Calu3 (cell line): ENCODE data around the gene ADCY1. TPM values are rescaled to one million over a fixed set of nuclear protein-coding genes. Genes with fewer than 3 reads are reported as not detected.

Source experiments
- BruUV-seq: library from RNA; stranded (reverse); fragments of 400-500 nt; replicated peaks from 2 replicates; lab custom pipeline; 2021; lab: Mats Ljungman, UMichigan
- CTCF ChIA-PET: fragments of 300-600 bp; sonication (Branson Sonifier 250); formaldehyde crosslinking; loops from one replicate; lab custom pipeline; 2022; ENCODE audit warnings: antibody characterized with exemption; lab: Charles Lee
- DNase-seq: peaks from one replicate; pipeline ENCODE4 v3.0.0; 2022
- H3K27ac Mint-ChIP-seq: one replicate; pipeline ENCODE4 v1.8.0; 2022; ENCODE audit warnings: mixed read lengths; ENCODE audit not compliant: unreplicated experiment
- H3K27me3 Mint-ChIP-seq: one replicate; pipeline ENCODE4 v1.8.0; 2022; ENCODE audit warnings: mixed read lengths; ENCODE audit not compliant: unreplicated experiment
- H3K36me3 Mint-ChIP-seq: one replicate; pipeline ENCODE4 v1.8.0; 2022; ENCODE audit warnings: mild to moderate bottlenecking, moderate library complexity, mixed read lengths; ENCODE audit not compliant: insufficient read depth, unreplicated experiment
- H3K4me1 Mint-ChIP-seq: one replicate; pipeline ENCODE4 v1.8.0; 2022; ENCODE audit warnings: mild to moderate bottlenecking, low read depth, mixed read lengths; ENCODE audit not compliant: unreplicated experiment
- H3K4me3 Mint-ChIP-seq: one replicate; pipeline ENCODE4 v1.8.0; 2022; ENCODE audit warnings: mild to moderate bottlenecking, low read depth, moderate library complexity, mixed read lengths; ENCODE audit not compliant: unreplicated experiment
- H3K9me3 Mint-ChIP-seq: one replicate; pipeline ENCODE4 v1.8.0; 2022; ENCODE audit warnings: low read depth, mixed read lengths; ENCODE audit not compliant: unreplicated experiment
- CTCF ChIP-seq: fragments of 200-600 bp; IDR thresholded peaks from one replicate; pipeline ENCODE4 v1.8.0; 2022; ENCODE audit warnings: antibody characterized with exemption; ENCODE audit not compliant: unreplicated experiment
- intact Hi-C: fragments of 100-400 bp; cut with micrococcal nuclease; formaldehyde crosslinking; loops from one replicate; pipeline ENCODE4 v1.10.0; 2022; ENCODE audit not compliant: unreplicated experiment
- total RNA-seq: library from RNA; stranded (reverse); gene quantifications from 2 replicates; pipeline ENCODE4 v1.2.3, GENCODE V29; 2022

ADCY1 gene
- total RNA-seq, 1 experiment from 2014 or later: 8.8 TPM

- H3K27me3 Mint-ChIP-seq: peaks cover 99% of the 10 kb centered on the region
- H3K27ac Mint-ChIP-seq: no peak overlapping the region
- peaks cover 4% of the 10 kb centered on the region for H3K36me3 Mint-ChIP-seq
- H3K9me3 Mint-ChIP-seq: no peaks in the 10 kb centered on the region
- intact Hi-C loops: no loop called here
- H3K4me1 Mint-ChIP-seq: no peaks in the 10 kb centered on the region
- CTCF ChIA-PET: interaction anchor here (0.6 kb wide), 1 partner anchor 127 kb away, joined by 5 read pairs; no protein-coding TSS in a partner anchor
- no peak overlapping the region for H3K4me3 Mint-ChIP-seq
- no peak for DNase-seq
- BruUV-seq: no TSS peak
- no peak for TF ChIP-seq CTCF
Measured at GRCh38 chr7:45569290-45569685, 4.9 kb upstream of the ADCY1 start.

DNA sequence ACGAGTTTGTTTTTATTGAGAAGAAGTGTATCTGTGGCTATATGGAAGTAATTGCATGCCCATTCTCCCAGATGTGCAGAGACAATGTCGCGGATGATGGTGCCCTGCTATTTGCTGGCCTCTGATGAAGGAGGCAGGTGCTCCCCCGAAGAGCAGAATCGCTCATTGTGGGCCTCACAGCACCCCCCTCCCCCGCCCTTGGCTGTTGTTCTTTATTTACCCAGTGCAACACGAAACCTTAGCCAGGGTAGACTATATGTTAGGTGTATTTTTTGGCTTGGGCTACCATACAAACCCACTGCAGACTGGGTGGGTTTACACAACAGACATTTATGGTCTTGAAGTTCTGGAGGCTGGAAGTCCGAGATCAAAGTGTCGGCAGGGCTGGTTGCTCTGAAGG is 3.4 kb upstream of the ADCY1 start:
- Mint-ChIP-seq H3K4me3 (no peak overlapping the region), H3K9me3 (no peaks in the 10 kb centered on the region), H3K27ac (no peak overlapping the region), H3K36me3 (peaks cover 4% of the 10 kb centered on the region), H3K4me1 (no peaks in the 10 kb centered on the region), H3K27me3 (peaks cover 95% of the 10 kb centered on the region)
- TF ChIP-seq CTCF: no peak
- CTCF ChIA-PET: no interaction called here
- intact Hi-C loops: loop anchor here (10.0 kb wide), 1 partner anchor 416 kb away; the partner anchor contains the start of gene RAMP3
- DNase-seq: no peak
- no TSS peak for BruUV-seq

DNA sequence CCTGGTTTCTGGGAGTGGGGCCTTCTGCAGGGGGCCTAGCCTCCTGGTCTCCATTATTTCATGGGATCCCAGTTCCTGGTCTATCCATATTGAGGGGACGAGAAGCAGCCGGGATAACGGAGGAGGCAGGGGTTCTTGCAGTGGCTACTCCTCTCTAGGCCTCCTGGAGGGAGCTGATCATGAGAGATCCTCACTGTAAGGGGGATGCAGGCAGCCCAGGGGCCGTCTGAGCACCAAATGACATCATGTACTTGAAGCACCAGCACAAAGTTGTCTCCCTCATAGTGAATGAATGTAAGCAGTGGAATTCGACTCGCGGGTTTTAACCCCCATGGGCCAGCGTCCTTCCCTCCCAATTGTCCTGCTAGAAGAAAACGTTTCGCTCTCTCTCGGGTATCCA is 964 bp upstream of the ADCY1 start:
- H3K36me3 Mint-ChIP-seq: peaks cover 4% of the 10 kb centered on the region
- CTCF ChIA-PET: no interaction called here
- H3K4me1 Mint-ChIP-seq: no peaks in the 10 kb centered on the region
- peak overlapping the region; percentile 31 for H3K4me3 Mint-ChIP-seq
- TF ChIP-seq CTCF: no peak
- no peak overlapping the region for H3K27ac Mint-ChIP-seq
- no peaks in the 10 kb centered on the region for H3K9me3 Mint-ChIP-seq
- BruUV-seq: no TSS peak
- intact Hi-C loops: loop anchor here (10.0 kb wide), 1 partner anchor 418 kb away; the partner anchor contains the start of gene RAMP3
- peaks cover 95% of the 10 kb centered on the region for H3K27me3 Mint-ChIP-seq
- no peak for DNase-seq

- no TSS peak for BruUV-seq
- H3K27me3 Mint-ChIP-seq: peaks cover 95% of the 10 kb centered on the region
- intact Hi-C loops: loop anchor here (10.0 kb wide), 1 partner anchor 420 kb away; the partner anchor contains the start of gene RAMP3
- H3K4me3 Mint-ChIP-seq: peak overlapping the region; percentile 65
- no peaks in the 10 kb centered on the region for H3K4me1 Mint-ChIP-seq
- no peaks in the 10 kb centered on the region for H3K9me3 Mint-ChIP-seq
- H3K36me3 Mint-ChIP-seq: peaks cover 4% of the 10 kb centered on the region
- no peak for TF ChIP-seq CTCF
- CTCF ChIA-PET: interaction anchor here (1.2 kb wide), 1 partner anchor 16 kb away, joined by 3 read pairs; no protein-coding TSS in a partner anchor
- H3K27ac Mint-ChIP-seq: no peak overlapping the region
- no peak for DNase-seq
Measured at GRCh38 chr7:45574416-45574668, 174 bp downstream of the ADCY1 start.
